Measurements from ENCODE around the gene MEP1B. TPM values are rescaled to one million over a fixed set of nuclear protein-coding genes. Genes with fewer than 3 reads are reported as not detected.

The MEP1B gene
- total RNA-seq, result not detected in 2 replicates
- long read RNA-seq, result 0 reads

DNA sequence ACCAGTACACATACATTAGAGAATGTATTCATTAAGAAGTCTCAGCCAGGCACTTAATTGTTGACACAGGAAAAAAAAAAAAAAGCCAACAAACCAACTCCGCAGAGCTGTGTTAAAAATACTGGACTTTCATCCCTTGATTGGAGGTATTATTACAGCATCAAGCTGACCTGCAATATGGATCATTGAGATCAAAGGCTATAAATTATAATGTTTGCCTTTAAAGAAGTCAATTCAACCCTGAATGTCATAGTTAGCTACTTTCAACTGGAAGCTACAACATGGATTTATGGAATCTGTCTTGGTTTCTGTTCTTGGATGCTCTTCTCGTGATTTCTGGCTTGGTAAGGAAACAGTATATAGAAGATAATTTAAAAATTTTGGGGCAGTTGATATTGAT lies at the start of gene MEP1B:
Gene MEP1B (plus strand): TSS at position 250 of the 400 bp plus-strand sequence. CDS start 32 bp downstream, at position 282.
- TF ChIP-seq, protein P1, sequence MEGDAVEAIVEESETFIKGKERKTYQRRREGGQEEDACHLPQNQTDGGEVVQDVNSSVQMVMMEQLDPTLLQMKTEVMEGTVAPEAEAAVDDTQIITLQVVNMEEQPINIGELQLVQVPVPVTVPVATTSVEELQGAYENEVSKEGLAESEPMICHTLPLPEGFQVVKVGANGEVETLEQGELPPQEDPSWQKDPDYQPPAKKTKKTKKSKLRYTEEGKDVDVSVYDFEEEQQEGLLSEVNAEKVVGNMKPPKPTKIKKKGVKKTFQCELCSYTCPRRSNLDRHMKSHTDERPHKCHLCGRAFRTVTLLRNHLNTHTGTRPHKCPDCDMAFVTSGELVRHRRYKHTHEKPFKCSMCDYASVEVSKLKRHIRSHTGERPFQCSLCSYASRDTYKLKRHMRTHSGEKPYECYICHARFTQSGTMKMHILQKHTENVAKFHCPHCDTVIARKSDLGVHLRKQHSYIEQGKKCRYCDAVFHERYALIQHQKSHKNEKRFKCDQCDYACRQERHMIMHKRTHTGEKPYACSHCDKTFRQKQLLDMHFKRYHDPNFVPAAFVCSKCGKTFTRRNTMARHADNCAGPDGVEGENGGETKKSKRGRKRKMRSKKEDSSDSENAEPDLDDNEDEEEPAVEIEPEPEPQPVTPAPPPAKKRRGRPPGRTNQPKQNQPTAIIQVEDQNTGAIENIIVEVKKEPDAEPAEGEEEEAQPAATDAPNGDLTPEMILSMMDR (IDR thresholded peaks at IDR 0.05; ENCODE audit: unreplicated experiment), result no peak
- DNase-seq (ENCODE audit: low spot score, unreplicated experiment), result no peak
- Mint-ChIP-seq H3K27me3 (no peaks in the 10 kb centered on the region), H3K4me3 (ENCODE audit: low read depth) (no peak within 1 kb of the TSS), H3K9me3 (ENCODE audit: low read depth) (peaks cover 3% of the 10 kb centered on the region), H3K36me3 (ENCODE audit: insufficient read depth) (no peaks in the 10 kb centered on the region), H3K4me1 (ENCODE audit: low read depth) (no peaks in the 10 kb centered on the region), H3K27ac (no peak within 1 kb of the TSS)

DNA sequence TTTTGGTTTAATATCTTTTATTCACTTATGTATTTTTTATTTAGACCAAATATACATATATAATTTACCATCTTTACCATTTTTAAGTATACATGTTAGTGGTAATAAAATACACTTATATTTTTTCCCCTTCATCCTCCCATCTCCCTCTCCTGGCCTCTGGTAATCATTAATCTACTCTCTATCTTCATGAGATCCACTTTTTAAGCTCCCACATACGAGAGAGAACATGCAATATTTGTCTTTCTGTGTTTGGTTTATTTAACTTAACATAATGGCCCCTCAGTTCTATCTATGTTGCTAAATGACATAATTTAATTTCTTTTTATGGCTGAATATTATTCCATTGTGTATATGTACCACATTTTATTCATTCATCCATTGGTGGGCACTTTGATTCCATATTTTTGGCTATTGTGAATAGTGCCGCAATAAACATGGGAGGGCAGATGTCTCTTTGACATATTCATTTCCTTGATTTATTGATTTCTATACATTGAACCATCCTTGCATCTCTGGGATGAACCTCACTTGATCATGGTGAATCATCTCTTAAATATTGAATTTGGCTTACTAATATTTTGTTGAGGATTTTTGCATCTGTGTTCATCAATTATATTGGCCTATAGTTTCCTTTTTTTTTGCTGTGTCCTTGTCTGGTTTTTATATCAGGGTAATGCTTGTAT lies 41.5 kb upstream of the MEP1B start:
- no peaks in the 10 kb centered on the region for H3K27me3 Mint-ChIP-seq
- TF ChIP-seq, protein P1 (IDR thresholded peaks at IDR 0.05; ENCODE audit: unreplicated experiment), result no peak
- DNase-seq (ENCODE audit: low spot score, unreplicated experiment), result no peak
- no peaks in the 10 kb centered on the region for H3K4me1 Mint-ChIP-seq (ENCODE audit: low read depth)
- H3K36me3 Mint-ChIP-seq (ENCODE audit: insufficient read depth), result no peaks in the 10 kb centered on the region
- no peak overlapping the region for H3K4me3 Mint-ChIP-seq (ENCODE audit: low read depth)
- peaks cover 22% of the 10 kb centered on the region for H3K9me3 Mint-ChIP-seq (ENCODE audit: low read depth)
- H3K27ac Mint-ChIP-seq, result no peak overlapping the region

DNA sequence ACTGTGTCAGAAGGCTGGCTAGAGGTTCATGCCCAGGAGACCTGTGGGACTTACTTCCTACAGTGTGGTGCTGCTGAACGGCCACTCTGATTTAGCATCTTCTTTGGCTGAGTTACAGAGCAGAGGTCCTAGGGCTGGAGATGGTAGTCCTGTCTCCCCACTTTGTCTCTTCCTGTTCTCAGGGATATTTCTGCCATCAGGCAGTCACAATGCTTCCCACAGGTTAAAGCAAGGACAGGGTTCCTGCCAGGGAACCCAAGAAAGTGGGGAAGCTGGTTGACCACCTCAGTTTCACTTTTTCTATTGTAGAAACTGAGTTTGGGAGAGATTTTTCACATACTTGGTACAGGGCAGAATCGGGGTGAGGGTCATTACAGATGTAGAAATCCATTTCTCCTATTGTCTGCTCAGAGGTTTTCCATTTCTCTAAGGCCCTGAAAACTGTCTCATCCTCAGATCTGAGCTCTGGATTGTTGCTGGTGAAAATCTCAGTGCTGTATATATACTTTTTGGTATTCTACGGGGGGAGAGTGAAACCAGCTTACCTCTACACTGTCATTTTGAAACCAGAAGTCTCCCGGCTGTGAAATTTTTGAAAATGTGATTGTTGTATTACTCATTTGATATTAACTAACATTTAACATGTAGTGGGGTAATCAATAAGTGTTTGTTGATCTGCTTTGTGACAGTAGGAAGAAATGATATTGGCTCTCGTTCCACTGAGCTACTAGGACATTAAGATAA lies 37.0 kb upstream of the MEP1B start:
- TF ChIP-seq, protein P1 (IDR thresholded peaks at IDR 0.05; ENCODE audit: unreplicated experiment), result no peak
- no peaks in the 10 kb centered on the region for H3K4me1 Mint-ChIP-seq (ENCODE audit: low read depth)
- H3K9me3 Mint-ChIP-seq (ENCODE audit: low read depth), result peaks cover 22% of the 10 kb centered on the region
- H3K36me3 Mint-ChIP-seq (ENCODE audit: insufficient read depth), result no peaks in the 10 kb centered on the region
- no peak overlapping the region for H3K4me3 Mint-ChIP-seq (ENCODE audit: low read depth)
- H3K27ac Mint-ChIP-seq, result no peak overlapping the region
- no peak for DNase-seq (ENCODE audit: low spot score, unreplicated experiment)
- peaks cover 3% of the 10 kb centered on the region for H3K27me3 Mint-ChIP-seq

DNA sequence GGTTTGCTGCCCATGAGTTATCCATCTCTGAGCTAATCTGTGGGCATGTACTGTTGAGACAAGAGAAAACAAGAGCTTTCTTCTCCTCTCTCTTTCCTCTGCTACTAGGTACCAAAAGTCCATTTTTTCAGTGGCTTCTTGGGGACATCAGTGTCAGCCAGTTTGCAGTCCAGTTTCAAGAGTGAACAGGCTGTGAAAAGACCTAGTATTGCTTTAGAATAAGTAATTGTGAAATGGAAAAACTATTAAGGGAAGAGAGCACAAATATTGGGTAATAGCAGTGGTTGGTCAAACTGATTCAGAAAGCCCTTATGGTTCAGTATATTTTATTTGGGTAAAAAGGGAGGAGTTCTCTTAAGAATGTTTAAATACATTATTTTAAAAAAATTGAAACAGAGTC lies 33.0 kb upstream of the MEP1B start:
- TF ChIP-seq, protein P1 (IDR thresholded peaks at IDR 0.05; ENCODE audit: unreplicated experiment), result no peak
- Mint-ChIP-seq H3K27ac (no peak overlapping the region), H3K27me3 (peaks cover 7% of the 10 kb centered on the region), H3K9me3 (ENCODE audit: low read depth) (no peaks in the 10 kb centered on the region), H3K4me1 (ENCODE audit: low read depth) (peaks cover 2% of the 10 kb centered on the region), H3K4me3 (ENCODE audit: low read depth) (no peak overlapping the region), H3K36me3 (ENCODE audit: insufficient read depth) (no peaks in the 10 kb centered on the region)
- no peak for DNase-seq (ENCODE audit: low spot score, unreplicated experiment)

DNA sequence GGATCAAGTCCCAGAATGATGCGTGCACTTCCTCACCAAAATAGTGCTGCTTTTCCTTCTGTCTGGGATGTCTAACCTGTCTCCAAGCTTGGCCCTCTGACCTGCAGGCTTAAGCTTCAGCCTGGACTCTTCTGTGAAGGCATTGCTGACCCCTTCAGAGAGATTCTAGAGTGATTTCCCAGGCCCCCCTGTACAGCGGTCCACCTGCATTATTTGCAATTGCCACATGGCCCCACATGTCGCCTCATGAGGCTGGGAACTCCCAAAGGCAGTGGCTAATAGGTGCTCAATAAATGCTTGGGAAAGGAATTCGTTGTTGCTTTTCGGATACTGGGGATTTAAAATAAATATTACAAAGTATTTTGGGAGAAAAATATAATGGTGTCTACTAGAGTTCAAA lies 32.3 kb upstream of the MEP1B start:
- Mint-ChIP-seq H3K36me3 (ENCODE audit: insufficient read depth) (no peaks in the 10 kb centered on the region), H3K27me3 (peaks cover 7% of the 10 kb centered on the region), H3K27ac (no peak overlapping the region), H3K9me3 (ENCODE audit: low read depth) (no peaks in the 10 kb centered on the region), H3K4me3 (ENCODE audit: low read depth) (no peak overlapping the region), H3K4me1 (ENCODE audit: low read depth) (peaks cover 2% of the 10 kb centered on the region)
- TF ChIP-seq, protein P1 (IDR thresholded peaks at IDR 0.05; ENCODE audit: unreplicated experiment), result no peak
- DNase-seq (ENCODE audit: low spot score, unreplicated experiment), result no peak
